ENCODE data around the gene CLSTN2.

DNA sequence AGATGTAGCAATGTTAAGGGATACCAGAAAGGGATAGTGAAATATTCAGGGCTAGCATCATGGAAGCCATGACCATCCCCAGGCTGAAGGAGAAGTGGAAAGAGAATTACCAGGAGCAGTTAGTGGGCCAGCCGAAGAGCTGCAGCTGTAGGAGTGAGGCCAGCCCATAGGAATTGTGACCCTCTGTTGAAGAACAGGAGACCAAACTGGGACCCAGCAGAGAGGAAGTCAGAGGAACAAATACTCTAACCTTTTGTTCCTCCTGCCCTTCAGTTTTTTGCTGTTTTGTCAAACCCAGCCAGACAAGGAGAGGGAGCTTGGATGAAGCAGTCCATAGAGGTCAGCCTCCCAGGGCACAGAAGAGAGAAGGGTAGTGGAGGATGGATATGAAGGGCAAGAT lies 115.4 kb downstream of the CLSTN2 start:
- TF ChIP-seq, protein P1, sequence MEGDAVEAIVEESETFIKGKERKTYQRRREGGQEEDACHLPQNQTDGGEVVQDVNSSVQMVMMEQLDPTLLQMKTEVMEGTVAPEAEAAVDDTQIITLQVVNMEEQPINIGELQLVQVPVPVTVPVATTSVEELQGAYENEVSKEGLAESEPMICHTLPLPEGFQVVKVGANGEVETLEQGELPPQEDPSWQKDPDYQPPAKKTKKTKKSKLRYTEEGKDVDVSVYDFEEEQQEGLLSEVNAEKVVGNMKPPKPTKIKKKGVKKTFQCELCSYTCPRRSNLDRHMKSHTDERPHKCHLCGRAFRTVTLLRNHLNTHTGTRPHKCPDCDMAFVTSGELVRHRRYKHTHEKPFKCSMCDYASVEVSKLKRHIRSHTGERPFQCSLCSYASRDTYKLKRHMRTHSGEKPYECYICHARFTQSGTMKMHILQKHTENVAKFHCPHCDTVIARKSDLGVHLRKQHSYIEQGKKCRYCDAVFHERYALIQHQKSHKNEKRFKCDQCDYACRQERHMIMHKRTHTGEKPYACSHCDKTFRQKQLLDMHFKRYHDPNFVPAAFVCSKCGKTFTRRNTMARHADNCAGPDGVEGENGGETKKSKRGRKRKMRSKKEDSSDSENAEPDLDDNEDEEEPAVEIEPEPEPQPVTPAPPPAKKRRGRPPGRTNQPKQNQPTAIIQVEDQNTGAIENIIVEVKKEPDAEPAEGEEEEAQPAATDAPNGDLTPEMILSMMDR (IDR thresholded peaks at IDR 0.05): no peak
- TF ChIP-seq POLR2A (IDR thresholded peaks at IDR 0.05): no peak
- no peak for TF ChIP-seq POLR2AphosphoS5 (IDR thresholded peaks at IDR 0.05)

All from prostate gland (tissue), 2 donors.